ENCODE measurements around the gene ARPC2.

- TF ChIP-seq CTCF (conservative IDR thresholded peaks at IDR 0.05) (no peak), ZFX (IDR thresholded peaks at IDR 0.05) (no peak)
Measured at GRCh38 chr2:218298314-218298875, 81.4 kb downstream of the ARPC2 start.
